Uterine smooth muscle cell (primary cell): ENCODE measurements around the gene MED8. TPM values are rescaled to one million over a fixed set of nuclear protein-coding genes. Genes with fewer than 3 reads are reported as not detected.

ENCODE experiments used
- total RNA-seq: library from RNA; depleted of rRNA; stranded (reverse); fragments of >200 nt; gene quantifications from 2 replicates; pipeline ENCODE4 v1.2.3, GENCODE V29; 2014

MED8 gene, protein sequence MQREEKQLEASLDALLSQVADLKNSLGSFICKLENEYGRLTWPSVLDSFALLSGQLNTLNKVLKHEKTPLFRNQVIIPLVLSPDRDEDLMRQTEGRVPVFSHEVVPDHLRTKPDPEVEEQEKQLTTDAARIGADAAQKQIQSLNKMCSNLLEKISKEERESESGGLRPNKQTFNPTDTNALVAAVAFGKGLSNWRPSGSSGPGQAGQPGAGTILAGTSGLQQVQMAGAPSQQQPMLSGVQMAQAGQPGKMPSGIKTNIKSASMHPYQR
- 75.9 and 83.1 TPM in 2 replicates for total RNA-seq

DNA sequence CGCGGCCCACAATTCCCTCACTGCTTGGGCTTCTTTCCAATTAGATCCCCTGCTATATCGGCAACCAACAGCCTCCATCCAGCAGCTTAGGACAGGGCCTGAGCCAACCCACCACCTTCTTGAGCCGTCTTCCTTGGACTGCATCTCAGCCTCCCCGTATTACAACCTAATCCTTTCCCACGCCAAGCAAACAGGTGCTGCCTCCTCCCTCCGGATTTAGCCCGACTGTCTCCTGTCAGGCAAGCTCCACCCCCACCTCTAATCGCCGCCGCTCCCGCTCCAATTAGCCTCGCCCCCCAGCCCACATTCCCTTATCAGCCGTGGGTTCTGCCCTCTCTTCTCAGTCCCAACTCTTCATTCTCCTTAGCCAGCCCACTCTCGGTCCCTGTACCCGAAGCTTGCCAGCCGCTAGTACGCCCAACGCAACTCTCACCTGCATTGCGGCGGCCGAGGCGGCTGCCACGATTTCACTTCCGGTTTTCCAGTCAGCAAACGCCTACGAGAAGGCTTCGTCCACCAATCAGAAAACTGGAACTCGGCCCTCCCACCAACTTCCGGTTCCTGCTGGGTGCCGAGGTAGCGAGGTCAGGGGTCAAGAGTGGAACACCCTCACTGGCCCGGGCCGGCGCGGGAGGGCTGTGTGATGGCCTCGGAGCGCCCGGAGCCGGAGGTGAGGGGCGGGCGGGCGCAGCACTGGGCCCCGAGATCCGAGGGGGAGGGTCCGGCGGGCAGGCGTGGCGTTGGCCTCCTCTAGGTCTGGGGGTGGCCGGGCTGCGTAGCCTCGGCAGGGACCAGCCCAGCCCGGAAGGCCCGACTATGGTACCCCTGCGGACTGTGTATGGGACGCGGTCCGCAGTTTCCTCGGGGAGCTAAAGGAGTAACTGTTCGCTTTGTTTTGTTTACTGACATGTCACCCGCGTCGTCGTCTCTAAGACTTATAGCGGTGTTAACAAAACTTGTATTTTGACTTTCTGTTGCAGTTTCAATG is at the start of gene MED8, which contains the start of gene SZT2:
TSS of gene MED8 (minus strand) at position 475 of the 988 bp plus-strand sequence. CDS start at position 439, 36 bp downstream.
TSS of gene SZT2 (plus strand) at position 574 of the 988 bp plus-strand sequence. CDS start at position 644, 70 bp downstream.

DNA sequence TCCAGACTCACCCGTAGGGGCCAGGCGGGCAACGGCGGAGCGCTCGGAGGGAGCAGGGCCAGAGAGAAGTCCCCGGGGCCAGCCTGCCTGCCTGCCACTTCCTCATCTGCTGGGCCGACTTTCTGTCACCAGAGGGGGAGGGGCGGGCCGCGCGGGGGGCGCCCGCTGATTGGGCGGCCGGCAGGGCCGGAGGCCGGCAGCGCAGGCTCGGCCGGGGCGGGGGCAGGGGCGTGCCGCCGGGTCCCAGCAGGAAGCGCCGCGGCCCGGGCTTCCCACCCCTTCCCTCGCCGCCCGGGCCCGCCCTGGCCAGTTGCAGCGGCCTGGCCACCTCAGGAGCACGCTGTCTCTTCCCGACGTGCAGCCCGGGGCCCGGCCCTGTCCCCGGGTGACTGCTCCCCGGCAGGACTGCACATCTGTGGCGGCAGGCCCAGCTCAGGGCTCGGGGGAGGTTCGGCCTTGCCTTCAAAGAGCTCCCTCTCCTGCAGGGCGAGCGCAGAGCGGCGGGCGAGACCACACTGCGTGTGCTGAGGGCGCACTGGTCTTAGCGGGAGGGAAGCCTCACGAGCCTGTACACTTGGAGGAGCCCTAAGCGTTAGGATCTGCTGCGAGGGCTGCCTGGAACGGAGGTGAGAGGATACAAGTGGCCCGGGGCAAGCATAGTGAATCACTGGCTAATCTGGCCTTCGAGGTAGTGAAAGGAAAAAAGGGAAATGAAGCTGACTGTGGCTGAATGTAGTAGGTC is 21.5 kb downstream of the MED8 start, which contains the start of gene ELOVL1:
TSS of gene ELOVL1 (minus strand) at position 108 of the 742 bp plus-strand sequence. CDS start 2,402 bp downstream, outside the sequence.

DNA sequence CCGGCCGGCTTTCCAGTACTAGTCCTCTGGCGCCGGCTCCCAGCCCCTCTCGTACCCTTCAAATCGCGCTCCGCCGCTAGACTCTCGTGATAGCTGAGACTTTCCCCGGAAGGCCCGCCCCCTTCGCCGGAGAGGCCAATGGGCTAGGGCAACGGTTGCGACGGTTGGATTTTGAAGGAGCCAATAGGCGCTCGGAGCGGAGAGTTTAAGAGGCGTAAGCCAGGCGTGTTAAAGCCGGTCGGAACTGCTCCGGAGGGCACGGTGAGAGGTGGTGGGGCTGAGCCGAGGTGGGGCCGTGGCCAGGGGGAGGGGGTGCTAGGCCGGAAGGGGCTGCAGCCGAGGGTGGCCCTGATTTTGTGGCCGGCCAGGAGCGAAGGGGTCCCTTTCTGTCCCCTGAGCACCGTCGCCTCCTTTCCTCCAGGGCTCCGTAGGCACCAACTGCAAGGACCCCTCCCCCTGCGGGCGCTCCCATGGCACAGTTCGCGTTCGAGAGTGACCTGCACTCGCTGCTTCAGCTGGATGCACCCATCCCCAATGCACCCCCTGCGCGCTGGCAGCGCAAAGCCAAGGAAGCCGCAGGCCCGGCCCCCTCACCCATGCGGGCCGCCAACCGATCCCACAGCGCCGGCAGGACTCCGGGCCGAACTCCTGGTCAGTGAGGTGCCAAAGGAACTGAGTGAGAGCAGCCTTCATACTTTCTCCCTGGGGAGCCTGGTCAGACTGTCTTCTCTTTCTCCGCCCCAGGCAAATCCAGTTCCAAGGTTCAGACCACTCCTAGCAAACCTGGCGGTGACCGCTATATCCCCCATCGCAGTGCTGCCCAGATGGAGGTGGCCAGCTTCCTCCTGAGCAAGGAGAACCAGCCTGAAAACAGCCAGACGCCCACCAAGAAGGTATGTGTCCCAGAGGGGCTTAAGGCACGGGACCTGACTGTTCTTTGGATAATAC is 30.6 kb downstream of the MED8 start, which contains the start of gene CDC20:
TSS of gene CDC20 (plus strand) at position 236 of the 948 bp plus-strand sequence. CDS start at position 471, 235 bp downstream.

DNA sequence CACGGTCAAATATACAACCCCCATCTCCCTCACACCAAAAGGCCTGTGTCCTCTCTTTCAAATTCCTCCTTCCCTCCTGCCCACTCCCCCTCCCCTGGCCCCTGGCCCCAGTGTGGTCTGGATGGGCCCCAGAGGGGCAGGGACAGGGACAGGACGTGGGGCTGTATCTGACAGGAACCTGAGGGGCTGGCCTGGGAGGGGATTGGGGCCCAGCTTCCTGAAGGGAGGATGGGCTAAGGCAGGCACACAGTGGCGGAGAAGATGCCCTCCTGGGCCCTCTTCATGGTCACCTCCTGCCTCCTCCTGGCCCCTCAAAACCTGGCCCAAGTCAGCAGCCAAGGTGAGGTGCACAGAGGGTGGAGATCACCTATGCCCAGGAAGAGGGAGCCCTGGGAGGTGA is 52.0 kb downstream of the MED8 start, which contains the start of gene MPL:
TSS of gene MPL (plus strand) at position 231 of the 400 bp plus-strand sequence. CDS start at position 262, 31 bp downstream.

Other genes with a start within 250 kb of the MED8 start
- gene EBNA1BP2, start 217.5 kb downstream of the MED8 start, total RNA-seq: 92.6 and 174 TPM in 2 replicates
- 0.22 and 0.75 TPM in 2 replicates for gene CFAP57, start 217.5 kb downstream of the MED8 start, total RNA-seq
- gene TMEM125, start 119.8 kb downstream of the MED8 start, total RNA-seq: under 0.01 TPM in 1 of 2 replicates, not detected in the other
- 0.11 TPM in 1 of 2 replicates, not detected in the other for gene C1orf210, start 104.2 kb downstream of the MED8 start, total RNA-seq
- gene TIE1, start 88.8 kb downstream of the MED8 start, total RNA-seq: 67.9 and 127 TPM in 2 replicates
- not detected in 2 replicates for gene MPL, start 52.0 kb downstream of the MED8 start, total RNA-seq
- gene CDC20, start 30.8 kb downstream of the MED8 start, total RNA-seq: 37.7 and 171 TPM in 2 replicates
- gene ELOVL1, start 21.8 kb downstream of the MED8 start, total RNA-seq: 49.9 and 51.4 TPM in 2 replicates
- gene SZT2, start 99 bp upstream of the MED8 start, total RNA-seq: 33.3 and 34.7 TPM in 2 replicates
- gene HYI, start 64.1 kb upstream of the MED8 start, total RNA-seq: 33.6 and 46.8 TPM in 2 replicates
- gene PTPRF, start 141.1 kb upstream of the MED8 start, total RNA-seq: 58.4 and 90.2 TPM in 2 replicates